Measurements from ENCODE around the gene LRRC9. TPM values are rescaled to one million over a fixed set of nuclear protein-coding genes. Genes with fewer than 3 reads are reported as not detected.

Gene LRRC9
- total and polyA plus RNA-seq, 2 of the 13 experiments (the other 11 are each of a cell fraction or from before 2014, with no cell fraction given), result 0.08 to 0.18 TPM

- H3K79me2 ChIP-seq (ENCODE audit: insufficient read depth, low read length), result no peaks in the 10 kb centered on the region
- DNase-seq (ENCODE audit: low spot score), result no peak
- no peaks in the 10 kb centered on the region for H3K36me3 ChIP-seq (replicated peaks in 1 of 2; ENCODE audit: control insufficient read depth in 1 of 2, insufficient read depth in 2 of 2, low read length in 2 of 2)
- TF ChIP-seq ZNF251 (CRISPR knock-in tag; IDR thresholded peaks at IDR 0.05) (no peak), ARNT2 (CRISPR knock-in tag; IDR thresholded peaks at IDR 0.05; ENCODE audit: low read depth) (no peak), ZNF761 (CRISPR knock-in tag; conservative IDR thresholded peaks at IDR 0.05) (no peak), RAD51 (IDR thresholded peaks at IDR 0.05; ENCODE audit: borderline replicate concordance) (peak; percentile 58; the same call in 1 of the 2 replicates), KLF13 (CRISPR knock-in tag; IDR thresholded peaks at IDR 0.05) (no peak), MAZ (IDR thresholded peaks at IDR 0.05; ENCODE audit: borderline replicate concordance, low read depth, low read length) (no peak), MAZ (CRISPR knock-in tag; IDR thresholded peaks at IDR 0.05; ENCODE audit: low read depth) (no peak), USF2 (IDR thresholded peaks at IDR 0.05; ENCODE audit: low read depth, low read length) (peak; percentile 38; the same call in 1 of the 2 replicates), USF2 (CRISPR knock-in tag; IDR thresholded peaks at IDR 0.05; ENCODE audit: borderline replicate concordance) (no peak), ZNF441 (CRISPR knock-in tag; IDR thresholded peaks at IDR 0.05; ENCODE audit: borderline replicate concordance) (no peak)
- H3K4me1 ChIP-seq (ENCODE audit: insufficient read depth, low read length), result no peaks in the 10 kb centered on the region
- H3K4me3 ChIP-seq (replicated peaks in 1 of 3; ENCODE audit: insufficient read depth in 1 of 3, low read depth in 2 of 3, low read length in 3 of 3), result no peak overlapping the region
- intact Hi-C loops (cut with micrococcal nuclease; ENCODE audit: unreplicated experiment), result no loop called here
- no peak overlapping the region for H2AFZ ChIP-seq (ENCODE audit: low read length)
- no peaks in the 10 kb centered on the region for H4K20me1 ChIP-seq (ENCODE audit: insufficient read depth, low read length)
- H3K27me3 ChIP-seq (ENCODE audit: control insufficient read depth in 1 of 2, insufficient read depth in 2 of 2, low read length in 2 of 2), result no peaks in the 10 kb centered on the region
- no peak for FAIRE-seq
- H3K9me3 ChIP-seq (ENCODE audit: low read length), result no peaks in the 10 kb centered on the region
- H3K9ac ChIP-seq (ENCODE audit: insufficient read depth, low read depth, low read length), result no peak overlapping the region
- in situ Hi-C loops (cut with HindIII; ENCODE audit: extremely low pct_ligation_motif_present, low pct_unique_long_range_greater_than_20kb), result loop anchor here (10.0 kb wide), 1 partner anchor 278 kb away; no protein-coding TSS in a partner anchor
- no peak for ATAC-seq
- ChIA-PET CTCF (ENCODE audit: low intra/inter-chr PET ratio, low total read pairs) (no interaction called here), POLR2A (no interaction called here)
- 5% methylated on average over 2 of the region's 2 CpGs for WGBS (ENCODE audit: low lambda C conversion rate)
- H3K27ac ChIP-seq (ENCODE audit: extremely low read length, insufficient read depth, low read length), result no peak overlapping the region
- BruUV-seq (replicated peaks), result no TSS peak
- H3K4me2 ChIP-seq (ENCODE audit: low read depth, low read length), result no peak overlapping the region
Observed at GRCh38 chr14:59912443-59912842, 7.5 kb upstream of the LRRC9 start.

All from HepG2 (cell line).